Spleen (tissue), 7 donors: ENCODE measurements around the gene VTI1A.

Source experiments
- CTCF ChIP-seq, 11 experiments: fragments of 200-600 bp in 7 of 11; fragments of 450-650 bp in 4 of 11; sonication (generic) in 4 of 11; IDR thresholded peaks in 8 of 11; conservative IDR thresholded peaks in 3 of 11; 1 replicate in 7 of 11; 2 replicates in 4 of 11; pipeline versions ENCODE4 v1.4.0 to v1.8.0; 2016 to 2021; ENCODE audit warnings: antibody characterized with exemption in 11 of 11, inconsistent platforms in 4 of 11, mild to moderate bottlenecking in 1 of 11
- POLR2A ChIP-seq, 3 donors: fragments of 450-650 bp; IDR thresholded peaks; one replicate each; pipeline ENCODE4 v1.5.1; 2017; ENCODE audit warnings: antibody characterized with exemption in 3 of 3, mild to moderate bottlenecking in 1 of 3
- POLR2AphosphoS5 ChIP-seq, 3 donors: sonication (generic); formaldehyde crosslinking; IDR thresholded peaks; one replicate each; pipeline ENCODE4 v1.5.1; 2017; ENCODE audit warnings: antibody characterized with exemption in 3 of 3
- donor health status: DM: no; HTN: no; CAD: no; lungs with moderate emphysema.
- donor health status: DM: no; HTN: no; CAD: no.
- donor health status: DM: no; HTN: no; CAD: no.

- TF ChIP-seq CTCF (IDR thresholded peaks at IDR 0.05 in 8 of 11, conservative IDR thresholded peaks at IDR 0.05 in 3 of 11), result no peak
- peak in 1 of 3 donors; percentile 15 for TF ChIP-seq POLR2AphosphoS5 (IDR thresholded peaks at IDR 0.05)
- TF ChIP-seq POLR2A (IDR thresholded peaks at IDR 0.05), result no peak
Measured at GRCh38 chr10:112857493-112857892, 410.5 kb downstream of the VTI1A start.
